H1 (cell line): ENCODE results near the gene APP.

Source experiments
- CEBPB ChIP-seq: IDR thresholded peaks from 2 replicates; pipeline ENCODE4 v1.6.1; 2012; ENCODE audit warnings: low read depth, low read length
- CREB1 ChIP-seq: IDR thresholded peaks from 2 replicates; pipeline ENCODE4 v1.6.1; 2012; ENCODE audit warnings: inconsistent platforms
- EP300 ChIP-seq, 2 experiments: IDR thresholded peaks; 1 replicate in 1 of 2; 2 replicates in 1 of 2; pipeline ENCODE4 v1.6.1; 2011 to 2012; ENCODE audit warnings: low read depth in 2 of 2, low read length in 2 of 2, mild to moderate bottlenecking in 2 of 2, borderline replicate concordance in 1 of 2, inconsistent platforms in 1 of 2, moderate library complexity in 1 of 2
- EZH2 ChIP-seq: fragments of 200-600 bp; sonication (generic); IDR thresholded peaks from 2 replicates; pipeline ENCODE4 v1.7.1; 2012; ENCODE audit warnings: low read depth, mild to moderate bottlenecking, moderate library complexity, low read length, inconsistent platforms; ENCODE audit not compliant: severe bottlenecking
- FOSL1 ChIP-seq: IDR thresholded peaks from 2 replicates; pipeline ENCODE4 v1.6.1; 2011; ENCODE audit warnings: mild to moderate bottlenecking, low read depth, low read length, moderate library complexity; ENCODE audit not compliant: insufficient read depth
- GABPA ChIP-seq: IDR thresholded peaks from 2 replicates; pipeline ENCODE4 v1.6.1; 2011; ENCODE audit warnings: mild to moderate bottlenecking, low read length, moderate library complexity, borderline replicate concordance; ENCODE audit not compliant: insufficient read depth
- NRF1 ChIP-seq: IDR thresholded peaks from 2 replicates; pipeline ENCODE4 v1.6.1; 2011; ENCODE audit warnings: mild to moderate bottlenecking, low read depth, low read length, improper control_type of control experiment
- POLR2AphosphoS5 ChIP-seq: IDR thresholded peaks from 2 replicates; pipeline ENCODE4 v1.6.1; 2011; ENCODE audit warnings: low read depth, low read length
- SP1 ChIP-seq: IDR thresholded peaks from 2 replicates; pipeline ENCODE4 v1.6.1; 2011; ENCODE audit warnings: low read depth, low read length
- TF ChIP-seq, protein P1 (sequence below), 3 experiments: IDR thresholded peaks; 1 replicate in 2 of 3; 2 replicates in 1 of 3; pipeline versions ENCODE4 v1.5.1 to v1.6.1; 2011; ENCODE audit warnings: low read length in 3 of 3, mild to moderate bottlenecking in 3 of 3, inconsistent platforms in 2 of 3, low read depth in 1 of 3, moderate library complexity in 1 of 3; ENCODE audit not compliant: insufficient read depth in 1 of 3; ENCODE audit errors: control extremely low read depth in 1 of 3
- TF ChIP-seq, protein P2 (sequence below): IDR thresholded peaks from 2 replicates; pipeline ENCODE4 v1.6.1; 2012; ENCODE audit warnings: low read length, inconsistent platforms

DNA sequence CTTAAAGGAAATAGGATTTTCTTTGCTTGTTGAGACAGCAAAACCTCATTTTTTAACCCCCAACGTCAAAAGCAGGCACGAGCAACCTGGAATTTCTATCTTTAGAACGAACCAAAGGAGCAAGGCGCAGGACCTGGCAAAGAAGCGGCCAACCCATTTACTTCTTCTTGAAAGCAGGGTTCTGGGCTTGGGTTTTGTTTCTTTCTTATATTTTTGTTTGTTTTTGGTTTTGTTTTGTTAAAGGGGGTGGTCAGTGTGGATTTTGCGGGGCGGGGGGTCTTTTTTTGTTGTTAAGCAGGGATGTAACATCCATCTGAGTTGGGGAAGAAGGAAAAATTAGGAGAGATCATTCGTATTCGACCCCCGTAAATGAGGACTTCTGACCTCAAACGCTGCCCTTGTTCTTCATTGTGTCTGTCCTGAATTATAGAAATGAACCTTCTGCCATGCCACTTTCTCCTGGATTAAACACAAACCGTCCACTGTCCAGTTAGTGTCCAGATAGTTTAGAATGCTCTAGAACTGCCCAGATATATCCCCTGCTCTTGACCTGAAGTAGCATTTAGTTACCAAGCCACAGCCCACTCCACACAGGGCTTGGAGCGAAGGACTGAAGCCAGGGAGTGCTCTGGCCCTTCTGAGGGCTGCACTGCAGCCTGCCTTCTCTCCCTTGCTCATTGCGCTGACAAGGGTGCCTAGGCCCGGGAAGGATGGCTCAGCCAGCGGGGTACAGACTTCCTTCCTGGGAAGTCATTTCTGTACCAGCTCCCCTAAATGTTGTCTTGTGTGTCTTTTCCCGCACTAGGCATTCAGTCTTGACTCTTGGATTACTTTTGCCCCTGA lies 909 bp upstream of the APP start:
- no peak for TF ChIP-seq GABPA
- no peak for TF ChIP-seq EP300 (IDR thresholded peaks at IDR 0.05; ENCODE audit: borderline replicate concordance in 1 of 2, low read depth in 2 of 2, low read length in 2 of 2)
- TF ChIP-seq, protein P1, sequence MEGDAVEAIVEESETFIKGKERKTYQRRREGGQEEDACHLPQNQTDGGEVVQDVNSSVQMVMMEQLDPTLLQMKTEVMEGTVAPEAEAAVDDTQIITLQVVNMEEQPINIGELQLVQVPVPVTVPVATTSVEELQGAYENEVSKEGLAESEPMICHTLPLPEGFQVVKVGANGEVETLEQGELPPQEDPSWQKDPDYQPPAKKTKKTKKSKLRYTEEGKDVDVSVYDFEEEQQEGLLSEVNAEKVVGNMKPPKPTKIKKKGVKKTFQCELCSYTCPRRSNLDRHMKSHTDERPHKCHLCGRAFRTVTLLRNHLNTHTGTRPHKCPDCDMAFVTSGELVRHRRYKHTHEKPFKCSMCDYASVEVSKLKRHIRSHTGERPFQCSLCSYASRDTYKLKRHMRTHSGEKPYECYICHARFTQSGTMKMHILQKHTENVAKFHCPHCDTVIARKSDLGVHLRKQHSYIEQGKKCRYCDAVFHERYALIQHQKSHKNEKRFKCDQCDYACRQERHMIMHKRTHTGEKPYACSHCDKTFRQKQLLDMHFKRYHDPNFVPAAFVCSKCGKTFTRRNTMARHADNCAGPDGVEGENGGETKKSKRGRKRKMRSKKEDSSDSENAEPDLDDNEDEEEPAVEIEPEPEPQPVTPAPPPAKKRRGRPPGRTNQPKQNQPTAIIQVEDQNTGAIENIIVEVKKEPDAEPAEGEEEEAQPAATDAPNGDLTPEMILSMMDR (IDR thresholded peaks at IDR 0.05; ENCODE audit: control extremely low read depth in 1 of 3, insufficient read depth in 1 of 3, low read depth in 1 of 3, low read length in 3 of 3), result no peak
- TF ChIP-seq FOSL1, result no peak
- no peak for TF ChIP-seq CEBPB
- no peak for TF ChIP-seq EZH2
- TF ChIP-seq NRF1, result no peak
- TF ChIP-seq POLR2AphosphoS5, result no peak
- no peak for TF ChIP-seq SP1
- TF ChIP-seq, protein P2, sequence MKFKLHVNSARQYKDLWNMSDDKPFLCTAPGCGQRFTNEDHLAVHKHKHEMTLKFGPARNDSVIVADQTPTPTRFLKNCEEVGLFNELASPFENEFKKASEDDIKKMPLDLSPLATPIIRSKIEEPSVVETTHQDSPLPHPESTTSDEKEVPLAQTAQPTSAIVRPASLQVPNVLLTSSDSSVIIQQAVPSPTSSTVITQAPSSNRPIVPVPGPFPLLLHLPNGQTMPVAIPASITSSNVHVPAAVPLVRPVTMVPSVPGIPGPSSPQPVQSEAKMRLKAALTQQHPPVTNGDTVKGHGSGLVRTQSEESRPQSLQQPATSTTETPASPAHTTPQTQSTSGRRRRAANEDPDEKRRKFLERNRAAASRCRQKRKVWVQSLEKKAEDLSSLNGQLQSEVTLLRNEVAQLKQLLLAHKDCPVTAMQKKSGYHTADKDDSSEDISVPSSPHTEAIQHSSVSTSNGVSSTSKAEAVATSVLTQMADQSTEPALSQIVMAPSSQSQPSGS, result no peak
- no peak for TF ChIP-seq CREB1
